OCI-LY7 (cell line): Measurements from ENCODE around the gene PRKG1.

Experiments used
- CTCF ChIP-seq: fragments of 200-600 bp; sonication (generic); conservative IDR thresholded peaks from 2 replicates; pipeline ENCODE4 v1.5.1; 2014; ENCODE audit warnings: mild to moderate bottlenecking, antibody characterized with exemption, low read length, moderate library complexity, mixed read lengths
- EZH2phosphoT487 ChIP-seq: fragments of 200-600 bp; sonication (generic); IDR thresholded peaks from 2 replicates; pipeline ENCODE4 v1.6.1; 2018; ENCODE audit warnings: low read depth, borderline replicate concordance, mild to moderate bottlenecking, mixed run types, antibody characterized with exemption, low read length, moderate library complexity, mixed read lengths

DNA sequence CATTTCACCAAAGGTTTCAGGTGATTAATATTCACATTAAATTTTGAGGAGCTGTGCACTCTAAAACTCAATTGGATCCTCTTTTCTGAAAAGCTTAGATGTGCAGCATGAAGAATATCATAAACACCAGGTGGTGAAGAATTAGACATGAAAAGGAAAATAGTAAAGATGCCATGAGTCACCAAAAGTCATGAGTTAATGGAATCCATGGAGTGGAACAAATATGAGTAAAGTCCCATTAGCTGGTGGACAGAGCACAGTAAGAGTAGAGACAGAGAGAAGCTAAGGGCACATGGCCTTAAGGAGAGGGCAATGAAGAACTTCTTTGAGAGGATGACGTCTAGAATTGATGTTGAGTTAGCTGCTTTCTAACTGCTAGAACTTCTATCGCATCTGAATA lies 353.5 kb downstream of the PRKG1 start:
- no peak for TF ChIP-seq CTCF
- TF ChIP-seq EZH2phosphoT487, result no peak
